Activated CD4-positive, alpha-beta T cell treated with anti-CD3 and anti-CD28 coated beads, Interleukin-2, amount 50 U/mL, for 48 hours (primary cell): ENCODE results near the gene IPO13.

ENCODE experiments used
- DNase-seq, 2 experiments: peaks; one replicate each; pipeline ENCODE4 v3.0.0-alpha.2; 2020

Gene IPO13

GRCh38 chr1:44015206-44015605 lies 68.5 kb downstream of the IPO13 start:
- no peak for DNase-seq

GRCh38 chr1:44016041-44016889 lies 69.5 kb downstream of the IPO13 start:
- no peak for DNase-seq

GRCh38 chr1:44016890-44017400 lies 70.2 kb downstream of the IPO13 start:
- no peak for DNase-seq
